BLaER1 (cell line): Measurements from ENCODE around the gene FHAD1.

Experiments
- H3K27ac ChIP-seq: shearing (Covaris generic); formaldehyde crosslinking; 2 replicates; pipeline ENCODE4 v1.8.1; 2022
- H3K27me3 ChIP-seq: shearing (Covaris generic); formaldehyde crosslinking; 2 replicates; pipeline ENCODE4 v1.8.1; 2022
- H3K36me3 ChIP-seq: shearing (Covaris generic); formaldehyde crosslinking; 2 replicates; pipeline ENCODE4 v1.8.1; 2022
- H3K4me1 ChIP-seq: shearing (Covaris generic); formaldehyde crosslinking; 2 replicates; pipeline ENCODE4 v1.8.1; 2022
- H3K4me2 ChIP-seq: shearing (Covaris generic); formaldehyde crosslinking; 2 replicates; pipeline ENCODE4 v1.8.1; 2022
- H3K4me3 ChIP-seq: shearing (Covaris generic); formaldehyde crosslinking; 2 replicates; pipeline ENCODE4 v1.8.1; 2022
- H3K9ac ChIP-seq: shearing (Covaris generic); formaldehyde crosslinking; 2 replicates; pipeline ENCODE4 v1.8.1; 2022
- H3K9me3 ChIP-seq: shearing (Covaris generic); formaldehyde crosslinking; 2 replicates; pipeline ENCODE4 v1.8.1; 2022
- H4K20me1 ChIP-seq: shearing (Covaris generic); formaldehyde crosslinking; 2 replicates; pipeline ENCODE4 v1.8.1; 2022
- Cebpa-rat ChIP-seq: shearing (Covaris generic); IDR thresholded peaks from 2 replicates; pipeline ENCODE4 v1.8.1; 2022

The FHAD1 gene

DNA sequence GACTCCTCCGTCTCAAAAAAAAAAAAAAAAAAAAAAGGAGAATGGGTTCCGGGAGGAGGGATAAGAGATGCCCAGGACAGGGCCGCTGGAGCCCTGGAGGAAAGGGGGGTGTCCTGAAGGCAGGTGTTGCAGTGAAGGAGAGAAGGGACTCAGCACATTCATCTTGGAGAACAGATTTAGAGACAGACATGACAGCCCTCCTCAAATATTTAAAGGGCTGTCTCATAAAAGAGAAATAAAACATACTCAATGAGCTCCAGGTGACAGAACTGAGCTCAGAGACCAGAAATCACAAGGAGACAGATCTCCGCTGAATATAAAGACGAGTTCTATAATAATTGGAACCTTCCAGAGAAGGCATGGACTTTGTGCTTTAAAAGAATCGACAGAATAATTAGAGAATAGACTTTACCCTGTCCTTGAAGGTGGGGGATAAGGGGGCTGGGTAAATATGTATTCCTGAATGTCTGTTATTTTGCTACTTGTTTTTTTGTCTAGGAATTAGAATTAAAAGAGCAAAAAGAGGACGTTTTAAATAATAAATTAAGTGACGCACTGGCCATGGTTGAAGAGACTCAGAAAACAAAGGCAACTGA is 110.7 kb downstream of the FHAD1 start:
- H3K36me3 ChIP-seq: no peaks in the 10 kb centered on the region
- no peaks in the 10 kb centered on the region for H3K9me3 ChIP-seq
- no peak overlapping the region for H3K4me3 ChIP-seq
- no peak overlapping the region for H3K27ac ChIP-seq
- no peak overlapping the region for H3K4me2 ChIP-seq
- no peak overlapping the region for H3K9ac ChIP-seq
- H3K27me3 ChIP-seq: no peaks in the 10 kb centered on the region
- H3K4me1 ChIP-seq: peaks cover 2% of the 10 kb centered on the region; the same call in 1 of the 2 replicates
- no peaks in the 10 kb centered on the region for H4K20me1 ChIP-seq
- TF ChIP-seq Cebpa-rat: no peak

DNA sequence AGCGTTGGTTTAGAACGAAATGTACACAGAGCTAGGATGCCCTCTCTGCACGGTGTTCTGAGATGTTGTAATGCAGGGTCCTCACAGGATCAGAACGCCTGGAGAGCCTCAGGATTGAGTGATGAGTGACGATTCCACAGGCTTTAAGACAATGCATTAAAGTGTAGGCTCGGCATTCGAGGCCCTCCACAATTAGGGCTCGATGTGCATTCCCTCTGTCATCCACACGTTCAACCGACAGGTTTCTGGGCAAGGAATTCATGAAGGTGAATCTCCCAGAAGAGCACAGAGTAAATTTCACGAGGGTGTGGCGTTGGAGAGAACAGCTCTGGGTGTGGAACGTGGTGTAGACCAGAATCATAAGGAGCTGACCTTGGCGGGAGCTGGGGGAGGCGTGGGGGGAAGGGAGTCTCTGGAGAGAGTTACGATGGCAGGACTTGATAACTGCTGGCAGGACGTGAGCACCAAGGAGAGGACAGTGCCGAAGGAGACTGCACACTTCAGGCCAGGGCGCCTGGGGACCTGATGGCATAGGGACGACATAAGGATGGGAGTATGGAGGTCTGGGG is 111.6 kb downstream of the FHAD1 start:
- Histone ChIP-seq H3K4me1 (no peaks in the 10 kb centered on the region), H3K4me2 (no peak overlapping the region), H3K9ac (no peak overlapping the region), H3K27ac (no peak overlapping the region), H3K4me3 (no peak overlapping the region), H3K27me3 (no peaks in the 10 kb centered on the region), H3K36me3 (no peaks in the 10 kb centered on the region), H3K9me3 (no peaks in the 10 kb centered on the region), H4K20me1 (no peaks in the 10 kb centered on the region)
- no peak for TF ChIP-seq Cebpa-rat

DNA sequence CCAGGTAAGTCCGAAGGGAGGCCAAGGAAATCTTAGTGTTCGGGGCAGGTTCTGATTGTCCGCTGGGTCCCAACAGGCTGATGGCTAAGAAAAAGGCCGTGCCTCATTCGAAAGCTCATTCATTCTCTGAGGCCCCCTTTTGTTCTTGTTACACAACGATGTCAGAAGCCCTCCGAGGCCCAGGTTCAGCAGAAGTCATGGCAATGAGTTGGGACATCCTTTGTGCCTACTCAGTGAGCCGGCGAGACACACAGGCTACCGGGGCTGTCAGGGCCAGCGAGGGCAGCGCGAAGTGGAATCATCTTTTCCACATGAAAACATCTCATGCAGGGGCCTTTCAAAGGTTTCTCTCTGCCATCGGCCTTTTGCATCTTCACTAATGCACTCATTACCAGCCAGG is 113.7 kb downstream of the FHAD1 start:
- no peaks in the 10 kb centered on the region for H3K9me3 ChIP-seq
- H3K4me3 ChIP-seq: no peak overlapping the region
- no peak overlapping the region for H3K27ac ChIP-seq
- H3K9ac ChIP-seq: no peak overlapping the region
- TF ChIP-seq Cebpa-rat: no peak
- H3K4me2 ChIP-seq: no peak overlapping the region
- H3K27me3 ChIP-seq: no peaks in the 10 kb centered on the region
- no peaks in the 10 kb centered on the region for H3K4me1 ChIP-seq
- no peaks in the 10 kb centered on the region for H3K36me3 ChIP-seq
- H4K20me1 ChIP-seq: no peaks in the 10 kb centered on the region

DNA sequence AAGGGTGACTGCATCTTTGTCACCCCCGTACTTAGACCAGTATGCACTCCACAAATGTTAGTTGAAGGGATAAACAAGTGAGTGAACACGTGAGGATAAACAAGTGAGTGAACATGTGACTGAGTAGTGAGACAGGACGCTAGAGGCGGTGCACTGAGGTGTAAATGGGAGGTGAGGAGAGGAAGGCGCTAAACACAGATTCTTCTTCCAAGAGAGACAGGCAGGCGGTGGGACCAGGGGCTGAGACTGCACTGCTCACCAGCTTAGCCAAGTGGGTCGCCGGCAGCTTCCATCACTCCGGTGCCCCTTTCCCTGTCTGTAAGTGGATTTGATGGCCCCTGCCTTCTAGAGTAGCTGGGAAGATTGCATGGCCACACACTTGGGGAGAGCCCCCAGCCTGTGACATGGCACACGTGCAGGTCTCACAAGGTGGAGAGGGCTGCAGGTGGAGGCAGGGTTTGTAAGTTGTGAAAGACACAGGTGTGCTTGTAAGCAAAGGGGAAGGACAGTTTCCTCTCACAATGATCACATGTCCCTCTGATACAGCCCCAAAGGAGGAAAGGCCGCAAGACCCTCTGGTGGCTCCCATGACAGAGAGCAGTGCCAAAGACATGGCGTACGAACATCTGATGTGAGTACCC is 115.2 kb downstream of the FHAD1 start:
- no peaks in the 10 kb centered on the region for H3K27me3 ChIP-seq
- no peak overlapping the region for H3K4me3 ChIP-seq
- H3K36me3 ChIP-seq: no peaks in the 10 kb centered on the region
- no peak overlapping the region for H3K9ac ChIP-seq
- no peaks in the 10 kb centered on the region for H3K4me1 ChIP-seq
- no peak for TF ChIP-seq Cebpa-rat
- no peak overlapping the region for H3K4me2 ChIP-seq
- H4K20me1 ChIP-seq: no peaks in the 10 kb centered on the region
- H3K27ac ChIP-seq: no peak overlapping the region
- H3K9me3 ChIP-seq: no peaks in the 10 kb centered on the region

DNA sequence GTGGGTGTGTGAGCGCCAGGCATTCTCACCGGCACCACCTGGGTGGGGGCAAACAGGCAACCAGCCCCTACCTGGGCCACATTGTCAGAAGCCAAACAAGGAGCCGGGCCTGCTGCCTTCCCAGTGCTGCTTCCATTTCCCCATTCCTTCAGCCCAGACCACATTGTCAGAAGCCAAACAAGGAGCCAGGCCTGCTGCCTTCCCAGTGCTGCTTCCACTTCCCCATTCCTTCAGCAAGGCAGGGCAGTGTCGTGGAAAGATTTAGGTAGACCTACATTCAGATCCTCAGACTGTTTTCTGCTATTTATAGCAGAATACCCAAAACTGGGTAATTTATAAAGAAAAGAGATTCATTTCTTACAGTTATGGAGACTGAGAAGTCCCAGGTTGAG is 115.7 kb downstream of the FHAD1 start:
- H4K20me1 ChIP-seq: no peaks in the 10 kb centered on the region
- H3K9ac ChIP-seq: no peak overlapping the region
- no peak overlapping the region for H3K27ac ChIP-seq
- no peak overlapping the region for H3K4me3 ChIP-seq
- H3K27me3 ChIP-seq: no peaks in the 10 kb centered on the region
- H3K4me2 ChIP-seq: no peak overlapping the region
- H3K4me1 ChIP-seq: no peaks in the 10 kb centered on the region
- no peaks in the 10 kb centered on the region for H3K36me3 ChIP-seq
- TF ChIP-seq Cebpa-rat: no peak
- H3K9me3 ChIP-seq: no peaks in the 10 kb centered on the region

DNA sequence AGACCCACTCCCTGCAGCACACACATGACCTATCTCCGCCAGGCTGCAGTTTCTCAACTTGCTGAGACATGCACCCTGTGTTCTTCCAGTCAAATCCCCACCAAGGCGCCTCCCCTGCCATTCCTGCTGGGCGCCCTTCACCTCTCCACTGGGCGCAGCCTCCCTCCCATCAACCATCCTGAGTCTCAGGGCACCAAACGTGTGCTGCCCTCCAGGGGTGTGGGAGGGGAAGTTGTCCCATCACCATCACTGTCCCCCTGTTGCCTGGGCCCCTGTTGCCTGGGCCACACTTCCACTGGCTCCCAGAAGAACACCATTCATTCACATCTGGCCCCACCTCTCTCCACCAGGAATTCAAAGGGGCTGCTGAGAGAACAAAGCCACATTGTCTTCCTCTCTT is 117.7 kb downstream of the FHAD1 start:
- Histone ChIP-seq H4K20me1 (no peaks in the 10 kb centered on the region), H3K27me3 (no peaks in the 10 kb centered on the region), H3K4me2 (no peak overlapping the region), H3K27ac (no peak overlapping the region), H3K9ac (no peak overlapping the region), H3K4me1 (no peaks in the 10 kb centered on the region), H3K9me3 (no peaks in the 10 kb centered on the region), H3K4me3 (no peak overlapping the region), H3K36me3 (no peaks in the 10 kb centered on the region)
- no peak for TF ChIP-seq Cebpa-rat

GRCh38 chr1:15368888-15369287 is 121.9 kb downstream of the FHAD1 start:
- H3K36me3 ChIP-seq: no peaks in the 10 kb centered on the region
- no peaks in the 10 kb centered on the region for H4K20me1 ChIP-seq
- no peaks in the 10 kb centered on the region for H3K27me3 ChIP-seq
- H3K27ac ChIP-seq: no peak overlapping the region
- no peak for TF ChIP-seq Cebpa-rat
- H3K4me3 ChIP-seq: no peak overlapping the region
- H3K4me2 ChIP-seq: no peak overlapping the region
- peaks cover 14% of the 10 kb centered on the region for H3K4me1 ChIP-seq
- no peaks in the 10 kb centered on the region for H3K9me3 ChIP-seq
- no peak overlapping the region for H3K9ac ChIP-seq

GRCh38 chr1:15370268-15370667 is 123.2 kb downstream of the FHAD1 start:
- H3K4me3 ChIP-seq: no peak overlapping the region
- H3K27me3 ChIP-seq: no peaks in the 10 kb centered on the region
- no peak overlapping the region for H3K9ac ChIP-seq
- TF ChIP-seq Cebpa-rat: no peak
- H3K36me3 ChIP-seq: no peaks in the 10 kb centered on the region
- H3K4me2 ChIP-seq: no peak overlapping the region
- H3K4me1 ChIP-seq: peaks cover 14% of the 10 kb centered on the region
- H4K20me1 ChIP-seq: no peaks in the 10 kb centered on the region
- H3K27ac ChIP-seq: no peak overlapping the region
- H3K9me3 ChIP-seq: no peaks in the 10 kb centered on the region

GRCh38 chr1:15370781-15371520 is 123.9 kb downstream of the FHAD1 start:
- H3K9ac ChIP-seq: no peak overlapping the region
- no peak overlapping the region for H3K27ac ChIP-seq
- no peaks in the 10 kb centered on the region for H4K20me1 ChIP-seq
- H3K27me3 ChIP-seq: no peaks in the 10 kb centered on the region
- no peaks in the 10 kb centered on the region for H3K36me3 ChIP-seq
- no peak overlapping the region for H3K4me2 ChIP-seq
- TF ChIP-seq Cebpa-rat: no peak
- H3K4me1 ChIP-seq: peaks cover 14% of the 10 kb centered on the region
- H3K4me3 ChIP-seq: no peak overlapping the region
- no peaks in the 10 kb centered on the region for H3K9me3 ChIP-seq
